Tibial artery (tissue), 4 donors: ENCODE measurements around the gene MRPL43.

ENCODE experiments used
- DNase-seq, 2 donors: peaks; one replicate each; pipeline ENCODE4 v3.0.0-alpha.2; 2019
- H3K27ac ChIP-seq, 2 donors: fragments of 200-600 bp; sonication (generic) in 1 of 2; 1 replicate in 1 of 2; 2 replicates in 1 of 2; pipeline ENCODE4 v1.5.1; 2018 to 2019; ENCODE audit warnings: mild to moderate bottlenecking in 1 of 2
- H3K27me3 ChIP-seq, 2 donors: fragments of 200-600 bp; sonication (generic) in 1 of 2; one replicate each; pipeline versions ENCODE4 v1.5.1 to v1.6.0; 2016 to 2019
- H3K36me3 ChIP-seq, 3 donors: fragments of 200-600 bp; sonication (generic) in 2 of 3; one replicate each; pipeline ENCODE4 v1.5.1; 2016 to 2019; ENCODE audit warnings: mild to moderate bottlenecking in 2 of 3
- H3K4me1 ChIP-seq, 4 donors: fragments of 200-600 bp; sonication (generic) in 2 of 4; 1 replicate in 3 of 4; 2 replicates in 1 of 4; pipeline ENCODE4 v1.5.1; 2016 to 2019
- H3K4me3 ChIP-seq, 2 donors: fragments of 200-600 bp; sonication (generic) in 1 of 2; 1 replicate in 1 of 2; 2 replicates in 1 of 2; pipeline ENCODE4 v1.5.1; 2018 to 2019; ENCODE audit warnings: mild to moderate bottlenecking in 2 of 2
- H3K9me3 ChIP-seq, 3 donors: fragments of 200-600 bp; sonication (generic) in 1 of 3; one replicate each; pipeline ENCODE4 v1.5.1; 2016 to 2019
- intact Hi-C: fragments of 100-400 bp; cut with DNase I; formaldehyde crosslinking; loops from one replicate; pipeline ENCODE4 v1.15.0; 2023; ENCODE audit warnings: low total_unique reads
- TF ChIP-seq, protein P1 (sequence below), 2 experiments: fragments of 200-600 bp in 1 of 2; fragments of 450-650 bp in 1 of 2; IDR thresholded peaks; one replicate each; pipeline ENCODE4 v1.5.1; 2017 to 2019; ENCODE audit warnings: antibody characterized with exemption in 2 of 2, mild to moderate bottlenecking in 1 of 2, moderate library complexity in 1 of 2

MRPL43 gene

DNA sequence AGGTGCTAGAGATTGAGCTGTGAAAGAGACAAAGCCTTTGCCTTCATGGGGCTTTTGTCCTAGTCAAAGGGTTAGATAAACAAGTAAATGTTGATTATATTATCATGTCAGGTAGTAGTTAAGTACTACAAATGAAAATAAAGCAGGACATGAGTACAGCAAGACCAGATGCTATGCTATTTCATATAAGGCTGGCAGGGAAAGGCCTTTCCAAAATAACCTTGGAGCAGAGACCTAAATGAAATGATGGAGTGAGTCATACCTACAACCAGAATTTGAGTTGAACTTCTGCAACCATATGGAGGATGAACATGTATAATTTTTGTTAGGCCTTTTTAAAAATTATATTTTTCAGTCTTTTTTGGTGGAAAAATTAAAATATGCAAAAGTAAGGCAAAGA lies 41.5 kb downstream of the MRPL43 start:
- intact Hi-C loops: no loop called here
- Histone ChIP-seq H3K4me3 (no peak overlapping the region), H3K27ac (no peak overlapping the region), H3K36me3 (peaks cover 73 to 98% (median 90%) of the 10 kb centered on the region in 3 donors), H3K9me3 (no peaks in the 10 kb centered on the region), H3K27me3 (no peaks in the 10 kb centered on the region), H3K4me1 (no peaks in the 10 kb centered on the region)
- no peak for DNase-seq
- TF ChIP-seq, protein P1, sequence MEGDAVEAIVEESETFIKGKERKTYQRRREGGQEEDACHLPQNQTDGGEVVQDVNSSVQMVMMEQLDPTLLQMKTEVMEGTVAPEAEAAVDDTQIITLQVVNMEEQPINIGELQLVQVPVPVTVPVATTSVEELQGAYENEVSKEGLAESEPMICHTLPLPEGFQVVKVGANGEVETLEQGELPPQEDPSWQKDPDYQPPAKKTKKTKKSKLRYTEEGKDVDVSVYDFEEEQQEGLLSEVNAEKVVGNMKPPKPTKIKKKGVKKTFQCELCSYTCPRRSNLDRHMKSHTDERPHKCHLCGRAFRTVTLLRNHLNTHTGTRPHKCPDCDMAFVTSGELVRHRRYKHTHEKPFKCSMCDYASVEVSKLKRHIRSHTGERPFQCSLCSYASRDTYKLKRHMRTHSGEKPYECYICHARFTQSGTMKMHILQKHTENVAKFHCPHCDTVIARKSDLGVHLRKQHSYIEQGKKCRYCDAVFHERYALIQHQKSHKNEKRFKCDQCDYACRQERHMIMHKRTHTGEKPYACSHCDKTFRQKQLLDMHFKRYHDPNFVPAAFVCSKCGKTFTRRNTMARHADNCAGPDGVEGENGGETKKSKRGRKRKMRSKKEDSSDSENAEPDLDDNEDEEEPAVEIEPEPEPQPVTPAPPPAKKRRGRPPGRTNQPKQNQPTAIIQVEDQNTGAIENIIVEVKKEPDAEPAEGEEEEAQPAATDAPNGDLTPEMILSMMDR (IDR thresholded peaks at IDR 0.05): no peak

DNA sequence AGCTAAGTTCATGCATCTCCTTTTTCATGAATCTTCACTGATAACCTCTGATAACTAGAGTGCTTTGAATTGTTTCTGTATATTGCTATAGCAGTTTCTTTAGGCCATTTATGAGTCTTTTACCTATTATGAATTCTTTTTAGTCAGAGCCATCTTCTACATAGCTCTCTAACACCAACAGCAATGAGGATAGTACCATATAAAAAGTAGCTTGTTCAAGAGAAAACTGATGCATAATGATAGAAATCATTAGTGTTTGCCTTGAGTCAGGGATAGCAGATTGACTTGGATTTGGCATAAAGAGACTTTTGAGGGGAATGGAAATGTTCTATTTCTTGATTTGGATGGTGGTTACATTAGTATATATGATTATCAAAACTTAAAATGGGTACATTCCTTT lies 43.8 kb downstream of the MRPL43 start:
- intact Hi-C loops: no loop called here
- no peaks in the 10 kb centered on the region for H3K4me1 ChIP-seq
- H3K27me3 ChIP-seq: no peaks in the 10 kb centered on the region
- H3K4me3 ChIP-seq: no peak overlapping the region
- peaks cover 70 to 98% (median 93%) of the 10 kb centered on the region in 3 donors for H3K36me3 ChIP-seq
- TF ChIP-seq, protein P1 (IDR thresholded peaks at IDR 0.05): no peak
- H3K9me3 ChIP-seq: no peaks in the 10 kb centered on the region
- H3K27ac ChIP-seq: no peak overlapping the region
- DNase-seq: no peak

DNA sequence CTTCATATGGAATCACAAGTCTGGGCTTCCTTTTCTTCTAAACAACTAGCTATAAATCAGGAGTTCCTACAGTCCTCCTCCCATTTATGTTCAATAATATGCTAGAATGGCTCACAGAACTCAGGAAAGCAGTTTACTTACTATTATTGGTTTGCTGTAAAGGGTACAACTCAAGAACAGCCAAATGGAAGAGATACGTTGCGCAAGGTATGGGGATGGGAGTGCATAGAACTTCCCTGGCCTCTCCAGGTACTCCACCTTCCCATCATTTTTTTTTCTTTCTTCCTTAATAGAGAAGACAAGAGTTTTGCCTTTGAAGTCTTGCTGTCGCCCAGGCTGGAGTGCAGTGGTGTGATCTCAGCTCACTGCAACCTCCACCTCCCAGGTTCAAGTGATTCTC lies 45.1 kb downstream of the MRPL43 start:
- Histone ChIP-seq H3K4me3 (no peak overlapping the region), H3K36me3 (peaks cover 70 to 98% (median 93%) of the 10 kb centered on the region in 3 donors), H3K27me3 (no peaks in the 10 kb centered on the region), H3K27ac (no peak overlapping the region), H3K9me3 (no peaks in the 10 kb centered on the region), H3K4me1 (no peaks in the 10 kb centered on the region)
- intact Hi-C loops: no loop called here
- TF ChIP-seq, protein P1 (IDR thresholded peaks at IDR 0.05): no peak
- no peak for DNase-seq

DNA sequence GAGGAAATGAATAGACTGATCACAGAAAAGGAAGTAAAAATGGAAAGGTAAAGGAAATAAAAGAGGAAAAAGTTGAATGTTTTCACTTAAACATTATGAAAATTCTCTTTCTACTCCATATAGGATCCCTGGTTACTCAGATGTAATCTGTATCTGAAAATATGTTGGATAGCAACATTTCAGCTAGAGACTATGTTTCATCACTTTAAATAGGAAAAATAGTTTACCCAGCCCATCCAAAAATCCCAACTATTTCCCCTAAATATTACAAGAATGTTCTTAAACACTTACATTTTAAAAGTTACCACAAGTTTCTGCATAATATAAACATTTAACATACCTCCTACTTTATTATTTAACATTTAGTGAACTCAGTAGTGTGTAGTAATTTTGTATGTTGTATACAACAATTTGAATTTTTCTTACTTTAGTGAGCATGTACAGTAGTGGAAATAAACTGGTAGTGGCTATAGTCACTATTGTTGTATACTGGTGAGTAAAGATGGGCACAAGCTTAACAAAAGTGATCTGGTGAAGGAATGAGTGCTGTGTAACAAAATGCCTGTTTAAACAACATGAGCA lies 47.4 kb downstream of the MRPL43 start:
- Histone ChIP-seq H3K27me3 (no peaks in the 10 kb centered on the region), H3K36me3 (peaks cover 56 to 98% (median 78%) of the 10 kb centered on the region in 3 donors), H3K9me3 (no peaks in the 10 kb centered on the region), H3K27ac (no peak overlapping the region), H3K4me1 (no peaks in the 10 kb centered on the region), H3K4me3 (no peak overlapping the region)
- TF ChIP-seq, protein P1 (IDR thresholded peaks at IDR 0.05): no peak
- DNase-seq: no peak
- intact Hi-C loops: no loop called here
